Measurements from ENCODE around the gene CLRN2.
A peak's percentile ranks its signal among the peaks of the same experiment; 100 is the strongest.
"Not testable (repeated sequence)": the region's sequence is repeated elsewhere in the genome, so short reads cannot be mapped to it uniquely, and the experiment has no call there.

CLRN2 gene

GRCh38 chr4:17504081-17504480, 10.9 kb upstream of the CLRN2 start:
- no peak for DNase-seq (ENCODE audit: low read depth in 2 of 2)

GRCh38 chr4:17510582-17510981, 4.4 kb upstream of the CLRN2 start:
- no peak for DNase-seq (ENCODE audit: low read depth in 2 of 2)

GRCh38 chr4:17511051-17511450, 3.9 kb upstream of the CLRN2 start:
- DNase-seq (ENCODE audit: low read depth in 2 of 2) = no peak

GRCh38 chr4:17511509-17511949, 3.4 kb upstream of the CLRN2 start:
- DNase-seq (ENCODE audit: low read depth in 2 of 2) = peak; percentile 9 to 55

- peak; percentile 63 to 72 for DNase-seq (ENCODE audit: low read depth in 2 of 2)
Measured at GRCh38 chr4:17511950-17512795, 2.8 kb upstream of the CLRN2 start, which contains the start of gene QDPR. Gene QDPR, minus strand, starts transcription at chr4:17512090. Its CDS starts 36 bp downstream, at chr4:17512054.

- DNase-seq (ENCODE audit: low read depth in 2 of 2) = no peak
Measured at GRCh38 chr4:17512973-17513665, 1.8 kb upstream of the CLRN2 start.

- DNase-seq (ENCODE audit: low read depth in 2 of 2) = no peak
Measured at GRCh38 chr4:17515445-17516407, 761 bp downstream of the CLRN2 start.

- DNase-seq (ENCODE audit: low read depth in 2 of 2) = no peak
Measured at GRCh38 chr4:17516980-17517379, 2.0 kb downstream of the CLRN2 start.

- no peak for DNase-seq (ENCODE audit: low read depth in 2 of 2)
Measured at GRCh38 chr4:17517664-17518063, 2.7 kb downstream of the CLRN2 start.

- no peak for DNase-seq (ENCODE audit: low read depth in 2 of 2)
Measured at GRCh38 chr4:17521595-17521994, 6.6 kb downstream of the CLRN2 start.

- DNase-seq (ENCODE audit: low read depth in 2 of 2) = no peak
Measured at GRCh38 chr4:17523662-17524061, 8.7 kb downstream of the CLRN2 start.

- DNase-seq (ENCODE audit: low read depth in 2 of 2) = no peak
Measured at GRCh38 chr4:17526695-17527477, 11.9 kb downstream of the CLRN2 start.

- DNase-seq (ENCODE audit: low read depth in 2 of 2) = no peak
Measured at GRCh38 chr4:17528551-17529165, 13.7 kb downstream of the CLRN2 start.

GRCh38 chr4:17531538-17532285, 16.7 kb downstream of the CLRN2 start:
- no peak for DNase-seq (ENCODE audit: low read depth in 2 of 2)

- DNase-seq (ENCODE audit: low read depth in 2 of 2) = no peak
Measured at GRCh38 chr4:17534705-17535104, 19.7 kb downstream of the CLRN2 start.

GRCh38 chr4:17535242-17535641, 20.3 kb downstream of the CLRN2 start:
- no peak for DNase-seq (ENCODE audit: low read depth in 2 of 2)

- no peak for DNase-seq (ENCODE audit: low read depth in 2 of 2)
Measured at GRCh38 chr4:17535906-17536305, 20.9 kb downstream of the CLRN2 start.

- not testable (repeated sequence) for DNase-seq (ENCODE audit: low read depth in 2 of 2)
Measured at GRCh38 chr4:17537060-17537459, 22.1 kb downstream of the CLRN2 start.

- no peak for DNase-seq (ENCODE audit: low read depth in 2 of 2)
Measured at GRCh38 chr4:17544205-17544604, 29.2 kb downstream of the CLRN2 start.

GRCh38 chr4:17544831-17545234, 29.9 kb downstream of the CLRN2 start:
- DNase-seq (ENCODE audit: low read depth in 2 of 2) = no peak
